D721Med (cell line): Measurements from ENCODE around the gene RBMXL3.

Experiments
- DNase-seq: peaks from one replicate; pipeline ENCODE4 v3.0.0; 2011; ENCODE audit warnings: low spot score; ENCODE audit not compliant: insufficient read length
- FAIRE-seq: peaks from 2 replicates; lab custom pipeline; 2011; peaks lifted over from hg19 to GRCh38; lab: Jason Lieb, UNC
- TF ChIP-seq, protein P1 (sequence below): IDR thresholded peaks from 2 replicates; pipeline ENCODE4 v1.5.1; 2012; ENCODE audit warnings: mild to moderate bottlenecking, control low read depth; ENCODE audit not compliant: insufficient read depth; ENCODE audit errors: missing control alignments

The RBMXL3 gene

DNA sequence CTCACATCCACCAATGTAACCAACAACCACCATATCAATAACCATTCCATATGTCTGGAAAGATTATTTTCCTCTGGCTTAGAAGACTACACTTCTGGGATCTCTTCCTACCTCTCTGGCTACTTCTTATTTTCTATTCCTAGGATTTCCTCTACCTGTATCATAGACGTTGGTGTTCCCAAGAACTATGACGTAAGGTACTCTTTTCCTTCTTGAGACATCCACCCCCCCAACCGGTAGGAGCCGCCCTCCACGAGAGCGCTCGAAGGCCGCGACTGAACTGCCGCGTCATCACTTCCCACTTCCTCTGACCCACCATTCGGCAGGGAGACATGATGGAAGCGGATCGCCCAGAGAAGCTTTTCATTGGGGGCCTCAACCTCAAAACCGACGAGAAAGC, at the start of gene RBMXL3:
Gene RBMXL3, plus strand, starts transcription at position 301 of the 400 bp plus-strand sequence. Its CDS starts 32 bp downstream, at position 333.
- FAIRE-seq, result no peak
- DNase-seq, result no peak
- TF ChIP-seq, protein P1, sequence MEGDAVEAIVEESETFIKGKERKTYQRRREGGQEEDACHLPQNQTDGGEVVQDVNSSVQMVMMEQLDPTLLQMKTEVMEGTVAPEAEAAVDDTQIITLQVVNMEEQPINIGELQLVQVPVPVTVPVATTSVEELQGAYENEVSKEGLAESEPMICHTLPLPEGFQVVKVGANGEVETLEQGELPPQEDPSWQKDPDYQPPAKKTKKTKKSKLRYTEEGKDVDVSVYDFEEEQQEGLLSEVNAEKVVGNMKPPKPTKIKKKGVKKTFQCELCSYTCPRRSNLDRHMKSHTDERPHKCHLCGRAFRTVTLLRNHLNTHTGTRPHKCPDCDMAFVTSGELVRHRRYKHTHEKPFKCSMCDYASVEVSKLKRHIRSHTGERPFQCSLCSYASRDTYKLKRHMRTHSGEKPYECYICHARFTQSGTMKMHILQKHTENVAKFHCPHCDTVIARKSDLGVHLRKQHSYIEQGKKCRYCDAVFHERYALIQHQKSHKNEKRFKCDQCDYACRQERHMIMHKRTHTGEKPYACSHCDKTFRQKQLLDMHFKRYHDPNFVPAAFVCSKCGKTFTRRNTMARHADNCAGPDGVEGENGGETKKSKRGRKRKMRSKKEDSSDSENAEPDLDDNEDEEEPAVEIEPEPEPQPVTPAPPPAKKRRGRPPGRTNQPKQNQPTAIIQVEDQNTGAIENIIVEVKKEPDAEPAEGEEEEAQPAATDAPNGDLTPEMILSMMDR, result no peak

DNA sequence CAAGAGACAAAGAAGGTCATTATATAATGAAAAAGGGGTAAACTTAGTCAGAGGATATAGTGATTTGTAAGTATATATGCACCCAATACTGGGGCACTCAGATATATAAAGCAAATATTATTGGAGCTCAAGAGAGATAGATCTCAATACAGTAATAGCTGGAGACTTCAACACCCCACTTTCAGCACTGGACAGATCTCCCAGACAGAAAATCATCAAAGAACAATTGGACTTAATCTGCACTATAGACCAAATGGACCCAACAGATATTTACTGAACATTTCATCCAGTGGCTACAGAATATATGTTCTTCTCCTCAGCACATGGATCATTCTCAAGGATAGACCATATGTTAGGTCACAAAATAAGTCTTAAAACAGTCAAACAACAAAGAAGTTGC, 47.2 kb upstream of the RBMXL3 start:
- FAIRE-seq (no peak), DNase-seq (no peak)
- TF ChIP-seq, protein P1, result no peak

DNA sequence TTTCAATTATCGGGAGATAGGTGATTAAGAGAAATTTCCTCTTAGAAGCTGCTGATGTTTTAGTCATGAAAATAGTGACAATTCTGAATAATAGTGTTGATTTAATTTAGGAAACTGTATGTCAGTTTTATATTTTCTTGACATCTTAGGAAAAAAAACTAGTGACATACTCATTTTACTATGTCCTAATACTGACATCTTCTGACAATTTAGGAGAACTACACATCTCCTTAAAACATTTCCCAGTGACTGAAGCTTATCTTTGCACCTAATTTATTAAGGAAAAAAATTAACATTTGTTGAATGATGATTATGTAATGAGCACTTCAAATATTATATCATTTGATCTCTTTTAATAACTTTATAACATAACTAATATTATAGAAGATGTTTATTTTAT, 42.0 kb upstream of the RBMXL3 start:
- FAIRE-seq, result no peak

DNA sequence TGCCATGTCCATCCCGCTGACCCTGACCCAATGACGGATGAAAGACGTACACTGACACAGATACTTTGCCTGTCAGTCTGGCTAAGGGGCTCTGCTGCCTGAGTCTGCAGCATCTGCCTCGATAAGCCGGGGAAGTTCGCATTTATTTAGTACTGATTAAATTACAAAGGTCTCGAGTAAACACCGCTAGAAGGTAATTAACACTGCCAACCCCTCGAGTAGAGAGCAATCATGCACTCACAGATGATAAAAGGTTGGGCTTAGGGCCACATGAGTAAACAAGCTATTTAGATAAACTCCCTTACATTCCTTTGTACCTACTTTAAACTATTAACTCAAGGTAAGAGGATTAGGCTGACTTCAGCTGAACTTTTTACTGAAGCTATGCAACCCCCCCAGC, 16.0 kb upstream of the RBMXL3 start:
- DNase-seq (no peak), FAIRE-seq (no peak)
- TF ChIP-seq, protein P1, result no peak

More for the DNA sequence above, 42.0 kb upstream of the RBMXL3 start:
- TF ChIP-seq, protein P1, result peak; percentile 44
- DNase-seq, result no peak

DNA sequence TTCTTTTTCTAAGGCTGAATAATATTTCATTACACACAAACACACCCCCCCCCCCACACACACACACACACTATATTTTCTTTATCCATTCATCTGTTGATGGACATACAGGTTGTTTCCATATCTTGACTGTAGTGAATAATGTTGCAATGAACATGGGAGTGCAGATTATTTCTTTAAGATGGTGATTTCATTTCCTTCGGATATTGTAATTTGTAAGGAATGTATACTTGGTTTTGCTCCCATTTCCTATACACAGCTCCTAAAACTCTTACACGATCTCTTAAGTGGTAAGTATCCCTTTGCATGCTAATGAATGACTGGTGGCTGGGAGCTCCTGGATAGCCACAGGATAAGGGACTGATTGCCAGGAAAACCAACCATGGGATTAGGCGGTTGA, 14.7 kb upstream of the RBMXL3 start:
- FAIRE-seq (no peak), DNase-seq (no peak)
- TF ChIP-seq, protein P1, result no peak

DNA sequence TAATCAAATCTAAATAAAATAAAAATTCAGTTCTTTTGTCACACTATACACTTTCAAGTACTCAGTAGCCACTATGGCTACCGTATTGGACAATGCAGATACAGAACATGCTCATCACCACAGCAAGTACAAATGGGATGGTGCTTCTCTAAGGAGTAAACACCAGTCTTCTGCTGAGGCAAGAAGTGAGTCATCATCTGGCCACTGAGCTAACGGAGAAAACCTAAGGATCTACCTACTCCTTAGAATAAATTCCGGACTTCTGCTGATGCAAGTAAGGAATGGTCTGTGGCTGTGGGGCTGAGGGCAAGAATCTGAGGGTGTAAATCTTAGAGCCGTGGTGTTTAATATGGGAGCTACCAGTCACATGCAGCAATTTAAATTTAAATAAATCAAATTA, 11.3 kb upstream of the RBMXL3 start:
- DNase-seq, result no peak
- no peak for FAIRE-seq
- TF ChIP-seq, protein P1, result no peak

DNA sequence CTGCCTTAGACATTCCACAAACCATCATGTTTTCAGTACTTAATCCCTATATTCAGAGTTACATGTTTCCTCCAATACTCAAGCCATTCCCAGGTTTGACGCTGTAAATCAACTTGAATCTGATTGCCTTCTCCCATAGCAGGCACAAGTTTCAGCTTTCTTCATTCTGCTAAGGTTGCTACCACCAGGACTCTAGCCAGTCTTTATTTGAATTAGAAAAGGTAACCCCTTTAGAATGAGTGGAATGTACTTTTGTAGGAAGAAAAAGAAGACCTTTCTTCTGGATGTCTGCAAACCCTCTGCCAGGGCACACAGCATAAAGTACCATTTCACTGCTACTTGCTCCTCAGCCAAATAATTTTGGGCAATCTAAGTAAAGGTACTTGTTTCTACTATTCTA, 10.7 kb upstream of the RBMXL3 start:
- TF ChIP-seq, protein P1, result no peak
- FAIRE-seq, result no peak
- no peak for DNase-seq
